COLO668 (cell line): Measurements from ENCODE around the gene LRRC31.

Experiments
- DNase-seq: peaks from one replicate; lab custom pipeline; 2025; ENCODE audit not compliant: unreplicated experiment; lab: John Stamatoyannopoulos, UW

The LRRC31 gene

DNA sequence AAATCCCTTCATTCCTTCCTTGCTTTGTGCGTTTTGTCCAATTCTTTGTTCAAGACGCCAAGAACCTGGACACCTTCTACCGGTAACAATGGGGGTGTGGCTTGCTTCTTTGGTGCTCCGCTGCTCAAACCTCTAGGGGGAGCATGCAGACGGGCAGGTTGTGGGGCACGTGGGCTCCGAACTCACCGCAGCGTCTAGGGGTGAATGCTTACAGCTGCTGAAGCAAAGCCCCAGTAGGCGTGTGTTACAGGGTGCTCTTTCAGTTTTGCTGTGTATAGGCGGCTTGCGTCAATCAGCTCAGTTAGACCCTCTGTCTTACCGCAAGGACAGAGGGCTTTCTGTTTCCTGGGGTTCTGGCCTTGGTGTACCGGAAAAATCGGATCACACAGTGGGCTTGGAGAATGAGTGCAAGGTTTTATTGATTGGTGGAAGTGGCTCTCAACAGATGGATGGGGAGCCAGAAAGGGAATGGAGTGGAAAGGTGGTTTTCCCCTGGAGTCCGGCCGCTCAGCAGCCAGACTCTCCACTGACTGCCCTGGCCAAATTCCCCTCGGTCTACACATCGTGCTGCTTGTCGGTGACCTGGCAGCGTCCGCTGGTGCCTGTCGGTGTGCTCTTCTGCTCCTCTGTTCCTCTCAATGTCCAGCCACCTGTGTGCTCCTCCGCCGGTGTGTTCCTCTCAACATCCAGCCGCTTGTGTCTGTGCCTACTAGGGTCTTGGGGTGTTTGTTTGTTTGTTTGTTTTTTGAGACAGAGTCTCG lies 55.8 kb downstream of the LRRC31 start:
- peak; percentile 56 for DNase-seq

- DNase-seq, result no peak
Measured at GRCh38 chr3:169813278-169813677, 56.5 kb downstream of the LRRC31 start.

DNA sequence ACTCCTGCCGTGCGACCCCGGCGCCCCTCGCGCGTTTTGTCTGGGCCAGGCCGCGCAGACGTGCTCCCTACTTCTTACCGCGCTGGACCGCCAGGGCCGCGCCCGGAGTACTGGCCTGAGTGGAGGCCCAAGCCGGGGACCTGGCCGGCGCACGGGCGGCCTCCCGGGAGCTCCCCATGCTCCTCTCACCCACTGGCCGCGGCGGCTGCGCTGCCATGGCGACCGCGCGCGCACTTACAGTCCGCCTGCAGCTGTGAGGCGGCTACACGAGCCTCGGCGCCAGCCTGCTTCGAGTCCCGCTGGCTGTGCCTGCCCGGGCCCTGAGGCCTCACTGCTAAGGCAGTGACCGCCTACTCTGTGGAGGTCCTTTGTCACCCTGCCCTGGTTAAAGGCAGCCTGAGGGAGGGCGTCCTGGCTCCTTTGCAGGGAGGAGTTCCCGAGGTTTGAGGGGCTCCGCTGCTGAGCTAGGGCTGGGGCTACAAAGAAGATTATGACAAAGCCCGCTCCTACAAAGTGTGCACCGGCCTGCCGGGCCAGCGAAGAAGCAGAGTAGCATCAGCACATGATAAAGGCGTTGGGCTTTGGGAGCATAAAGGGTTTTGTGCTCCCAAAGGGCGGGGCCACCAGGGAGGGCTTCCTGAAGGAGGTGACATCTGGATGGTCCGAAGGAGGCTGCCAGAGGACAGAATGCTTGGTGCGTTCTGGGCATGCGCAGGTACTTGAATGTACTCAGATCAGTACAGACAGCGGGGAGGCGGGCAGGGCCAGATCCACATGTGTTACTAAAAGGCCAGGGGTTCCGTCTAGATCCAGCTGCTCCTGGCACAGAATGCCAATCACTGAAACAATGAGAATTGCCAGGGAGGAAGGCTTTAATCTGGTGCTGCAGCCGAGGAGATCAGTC lies 57.2 kb downstream of the LRRC31 start, which contains the start of the genes LRRC34 and LRRIQ4:
TSS of gene LRRC34 (minus strand) at position 573 of the 904 bp plus-strand sequence. CDS start at position 217, 356 bp downstream.
TSS of gene LRRIQ4 (plus strand) at position 539 of the 904 bp plus-strand sequence. CDS start 9,052 bp downstream, outside the sequence.
- DNase-seq, result peak; percentile 85

DNA sequence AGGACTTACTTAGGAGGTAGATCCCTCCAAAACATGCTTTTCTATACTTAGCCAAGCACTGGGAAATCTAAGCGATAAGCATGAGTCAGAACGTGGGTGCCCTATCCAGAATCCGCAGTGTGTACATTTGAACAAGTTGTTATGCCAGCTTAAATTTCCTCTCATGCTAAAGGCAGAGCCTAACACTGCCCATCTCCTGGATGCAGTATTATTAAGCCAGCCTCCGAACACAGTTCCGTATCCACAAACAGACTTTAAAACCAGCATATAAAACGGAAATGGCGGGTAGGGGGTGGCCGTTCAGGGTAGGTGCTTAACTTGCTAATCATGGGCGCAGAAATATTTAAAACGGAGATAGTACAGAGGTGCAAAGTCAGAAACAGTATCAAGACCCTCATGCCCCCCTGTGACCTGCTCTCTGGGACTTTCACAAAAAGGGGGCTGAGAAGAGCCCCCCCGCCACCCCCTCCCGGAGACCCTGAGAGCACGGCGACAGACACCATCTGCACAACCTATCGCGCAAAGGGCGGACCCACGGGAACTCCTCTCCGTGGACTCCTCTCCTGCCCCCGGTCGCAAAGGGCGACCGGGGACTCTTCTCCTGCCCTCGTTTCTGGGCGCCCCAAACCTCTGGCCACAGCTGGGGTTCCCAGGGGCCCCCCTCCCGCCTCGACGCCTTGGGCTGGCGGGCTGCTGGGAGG lies 58.0 kb downstream of the LRRC31 start:
- DNase-seq, result peak; percentile 60

- no peak for DNase-seq
Measured at GRCh38 chr3:169809230-169809795, 60.4 kb downstream of the LRRC31 start.

DNA sequence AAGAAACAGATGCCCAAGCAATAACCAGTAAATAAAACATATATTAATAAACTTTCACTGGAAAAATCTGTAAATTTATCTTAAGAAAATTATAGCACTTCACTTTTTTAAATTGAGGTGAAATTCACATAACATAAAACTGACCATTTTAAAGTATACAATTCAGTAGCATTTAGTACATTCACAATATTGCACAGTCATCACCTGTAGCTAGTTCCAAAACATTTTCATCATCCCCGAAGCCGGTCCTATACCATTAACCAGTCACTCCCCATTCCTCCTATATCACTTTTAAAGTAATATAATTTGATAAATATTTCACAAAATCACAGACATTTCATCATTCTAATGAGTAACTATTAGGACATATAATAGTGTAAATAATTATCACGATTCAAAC lies 65.1 kb downstream of the LRRC31 start:
- DNase-seq, result no peak

DNA sequence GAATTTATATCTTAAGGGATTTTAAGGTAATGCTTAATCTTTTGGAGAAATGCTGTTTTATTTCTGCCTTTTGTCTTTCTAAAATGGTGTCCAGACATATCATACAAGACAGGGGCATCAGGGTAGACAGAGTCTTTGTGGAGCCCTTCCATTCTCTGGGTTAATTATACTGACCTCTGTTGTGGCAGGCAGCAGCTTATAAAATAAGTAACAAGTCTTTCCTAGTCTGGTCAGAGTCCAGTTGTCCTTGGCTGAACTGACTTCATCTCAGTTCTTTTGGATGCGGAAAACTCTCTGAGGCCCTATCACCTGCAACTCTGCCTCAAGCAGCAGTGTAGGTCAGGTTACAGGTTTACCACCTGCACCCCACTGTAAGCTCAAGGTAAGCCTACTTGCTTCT lies 77.4 kb downstream of the LRRC31 start:
- no peak for DNase-seq

GRCh38 chr3:169790687-169791429 lies 78.9 kb downstream of the LRRC31 start:
- DNase-seq, result no peak

DNA sequence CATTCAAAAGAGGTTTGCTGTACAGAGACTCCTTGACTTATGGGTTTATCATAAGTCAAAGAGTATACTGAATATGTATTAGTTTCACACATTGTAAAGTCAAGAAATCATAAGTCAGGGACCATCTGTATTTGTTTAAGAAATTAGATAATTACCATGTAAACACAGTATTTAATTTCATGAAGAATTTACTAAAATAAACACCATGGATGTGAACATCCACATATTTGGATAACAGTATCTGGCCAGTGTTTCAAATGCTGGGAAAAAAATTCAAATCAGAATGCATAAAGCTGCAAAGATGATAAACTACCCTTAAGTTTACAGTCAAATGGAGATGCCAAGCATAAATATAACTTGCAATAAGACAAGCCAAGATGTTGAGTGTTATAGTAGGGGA lies 79.5 kb downstream of the LRRC31 start:
- DNase-seq, result no peak
